OCI-LY3 (cell line): ENCODE results near the gene PRCD.

ENCODE experiments used
- EZH2phosphoT487 ChIP-seq: fragments of 200-600 bp; shearing (Covaris generic); IDR thresholded peaks from 2 replicates; pipeline ENCODE4 v1.6.1; 2018; ENCODE audit warnings: antibody characterized with exemption, mixed run types, low read depth
- TF ChIP-seq, protein P1 (sequence below): fragments of 200-600, 300-600 bp; sonication (generic); IDR thresholded peaks from 2 replicates; pipeline ENCODE4 v1.5.1; 2014; ENCODE audit warnings: antibody characterized with exemption, low read length, low read depth

GRCh38 chr17:76568811-76569221 is 29.0 kb downstream of the PRCD start:
- TF ChIP-seq, protein P1, sequence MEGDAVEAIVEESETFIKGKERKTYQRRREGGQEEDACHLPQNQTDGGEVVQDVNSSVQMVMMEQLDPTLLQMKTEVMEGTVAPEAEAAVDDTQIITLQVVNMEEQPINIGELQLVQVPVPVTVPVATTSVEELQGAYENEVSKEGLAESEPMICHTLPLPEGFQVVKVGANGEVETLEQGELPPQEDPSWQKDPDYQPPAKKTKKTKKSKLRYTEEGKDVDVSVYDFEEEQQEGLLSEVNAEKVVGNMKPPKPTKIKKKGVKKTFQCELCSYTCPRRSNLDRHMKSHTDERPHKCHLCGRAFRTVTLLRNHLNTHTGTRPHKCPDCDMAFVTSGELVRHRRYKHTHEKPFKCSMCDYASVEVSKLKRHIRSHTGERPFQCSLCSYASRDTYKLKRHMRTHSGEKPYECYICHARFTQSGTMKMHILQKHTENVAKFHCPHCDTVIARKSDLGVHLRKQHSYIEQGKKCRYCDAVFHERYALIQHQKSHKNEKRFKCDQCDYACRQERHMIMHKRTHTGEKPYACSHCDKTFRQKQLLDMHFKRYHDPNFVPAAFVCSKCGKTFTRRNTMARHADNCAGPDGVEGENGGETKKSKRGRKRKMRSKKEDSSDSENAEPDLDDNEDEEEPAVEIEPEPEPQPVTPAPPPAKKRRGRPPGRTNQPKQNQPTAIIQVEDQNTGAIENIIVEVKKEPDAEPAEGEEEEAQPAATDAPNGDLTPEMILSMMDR: no peak
- no peak for TF ChIP-seq EZH2phosphoT487
